Stimulated activated CD8-positive, alpha-beta memory T cell treated with anti-CD3 and anti-CD28 coated beads, Interleukin-4, amount 100 ng/mL, for 48 hours (primary cell): ENCODE measurements around the gene CCAR1.
A peak's percentile ranks its signal among the peaks of the same experiment; 100 is the strongest.
"Not testable (repeated sequence)": the region's sequence is repeated elsewhere in the genome, so short reads cannot be mapped to it uniquely, and the experiment has no call there.

Experiments used
- DNase-seq: peaks from one replicate; pipeline ENCODE4 v3.0.0-alpha.2; 2020

CCAR1 gene

DNA sequence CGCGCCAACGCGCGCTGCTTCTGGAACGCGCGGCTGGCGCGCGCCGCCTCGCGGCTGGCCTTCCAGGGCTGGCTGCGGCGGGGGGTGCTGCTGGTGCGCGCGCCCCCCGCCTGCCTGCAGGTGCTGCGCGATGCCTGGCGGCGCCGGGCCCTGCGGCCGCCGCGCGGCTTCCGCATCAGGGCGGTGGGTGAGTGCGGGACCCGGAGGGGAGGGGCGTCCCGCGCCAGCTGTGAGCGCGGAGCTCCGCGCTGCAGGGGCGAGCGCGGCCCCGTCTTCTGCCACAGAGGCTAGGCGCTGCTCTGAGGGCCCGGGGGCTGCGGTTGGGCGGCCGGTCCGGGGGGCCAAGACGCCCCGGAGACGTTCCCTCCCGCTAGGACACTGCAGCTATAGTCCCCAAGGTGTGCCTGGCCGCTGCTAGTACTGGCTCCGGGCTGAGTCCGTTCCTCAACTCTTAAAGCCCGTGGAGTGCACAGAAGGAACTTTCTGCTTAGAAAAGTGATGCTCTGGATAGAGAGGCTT is 107.1 kb downstream of the CCAR1 start:
- peak; percentile 26 for DNase-seq

DNA sequence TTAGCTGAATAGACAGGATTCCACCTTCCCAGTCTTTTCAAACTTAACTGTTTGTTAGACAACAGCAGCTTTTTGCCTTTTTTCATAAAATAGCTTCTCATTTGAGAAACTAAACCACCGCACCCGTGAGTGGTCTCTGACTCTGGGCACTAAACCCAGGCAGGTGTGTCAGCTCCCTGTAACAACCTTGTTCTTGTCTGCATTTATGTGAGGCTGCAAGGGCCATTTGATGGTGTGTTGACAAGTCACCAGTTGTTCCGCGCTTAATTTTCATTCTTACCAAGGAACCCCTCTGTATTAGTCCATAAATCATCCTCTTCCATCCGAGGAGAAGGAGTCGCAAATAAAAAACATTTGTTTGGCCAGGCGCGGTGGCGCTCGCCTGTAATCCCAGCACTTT is 107.8 kb downstream of the CCAR1 start:
- DNase-seq = no peak

DNA sequence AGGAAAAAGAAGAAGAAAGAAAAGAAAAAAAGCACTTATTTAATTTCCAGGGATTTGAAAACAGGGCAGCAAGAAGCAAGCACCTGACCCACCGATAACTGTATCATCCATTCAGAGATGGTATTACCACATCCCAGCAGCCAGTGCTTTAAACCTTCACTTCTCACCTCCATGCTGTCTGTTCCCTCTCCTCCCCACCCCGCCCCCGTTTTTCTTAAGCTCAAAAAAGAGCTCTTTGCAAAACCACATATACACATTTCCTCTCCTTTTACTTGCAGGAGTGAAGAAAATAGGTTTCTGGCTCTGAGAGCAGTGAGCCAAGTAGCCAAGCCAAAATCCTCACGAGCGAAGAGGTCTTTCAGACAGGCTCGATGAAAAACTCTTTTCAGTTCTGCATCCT is 108.5 kb downstream of the CCAR1 start:
- DNase-seq = no peak

GRCh38 chr10:68829952-68830351 is 108.9 kb downstream of the CCAR1 start:
- DNase-seq = no peak

- DNase-seq = no peak
Measured at GRCh38 chr10:68831961-68832455, 111.0 kb downstream of the CCAR1 start.

DNA sequence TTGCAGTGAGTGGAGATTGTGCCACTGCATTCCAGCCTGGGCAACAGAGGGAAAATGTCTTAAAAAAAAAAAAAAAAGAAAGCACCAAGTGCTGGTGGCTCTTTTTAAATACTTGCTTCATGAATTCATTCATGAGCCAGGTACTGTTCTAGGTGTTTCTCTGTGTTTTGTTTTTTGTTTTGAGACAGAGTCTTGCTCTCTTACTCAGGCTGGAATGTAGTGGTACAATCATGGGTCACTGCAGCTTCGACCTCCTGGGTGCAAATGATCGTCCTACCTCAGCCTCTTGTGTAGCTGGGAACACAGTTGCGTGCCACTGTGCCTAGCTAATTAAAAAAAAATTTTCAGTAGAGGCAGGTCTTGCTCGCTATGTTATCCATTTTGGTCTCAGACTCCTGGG is 111.6 kb downstream of the CCAR1 start:
- no peak for DNase-seq

- no peak for DNase-seq
Measured at GRCh38 chr10:68837626-68838322, 116.7 kb downstream of the CCAR1 start.

DNA sequence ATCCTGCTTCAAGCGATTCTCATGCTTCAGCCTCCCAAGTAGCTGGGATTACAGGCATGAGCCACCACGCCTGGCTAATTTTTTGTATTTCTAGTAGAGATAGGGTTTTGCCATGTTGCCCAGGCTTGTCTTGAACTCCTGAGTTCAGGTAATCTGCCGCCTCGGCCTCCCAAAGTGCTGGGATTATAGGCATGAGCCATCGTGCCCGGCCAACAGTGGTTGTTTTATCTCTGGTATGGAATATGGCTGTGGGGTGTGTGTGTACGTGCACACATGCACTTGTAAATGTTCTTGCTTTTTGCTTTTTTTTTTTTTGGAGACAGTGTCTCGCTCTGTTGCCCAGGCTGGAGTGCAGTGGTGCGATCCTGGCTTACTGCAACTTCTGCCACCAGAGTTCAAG is 119.6 kb downstream of the CCAR1 start:
- not testable (repeated sequence) for DNase-seq
